D721Med (cell line): ENCODE data around the gene TAP1.
"Not testable (repeated sequence)": the region's sequence is repeated elsewhere in the genome, so short reads cannot be mapped to it uniquely, and the experiment has no call there.

Experiments used
- DNase-seq: peaks from one replicate; pipeline ENCODE4 v3.0.0; 2011; ENCODE audit warnings: low spot score; ENCODE audit not compliant: insufficient read length
- FAIRE-seq: peaks from 2 replicates; lab custom pipeline; 2011; peaks lifted over from hg19 to GRCh38; lab: Jason Lieb, UNC
- CTCF ChIP-seq: IDR thresholded peaks from 2 replicates; pipeline ENCODE4 v1.5.1; 2012; ENCODE audit warnings: mild to moderate bottlenecking, control low read depth; ENCODE audit not compliant: insufficient read depth; ENCODE audit errors: missing control alignments

TAP1 gene

GRCh38 chr6:32887616-32888015 is 34.1 kb upstream of the TAP1 start:
- no peak for DNase-seq
- no peak for FAIRE-seq
- no peak for TF ChIP-seq CTCF

GRCh38 chr6:32886681-32887383 is 33.3 kb upstream of the TAP1 start:
- FAIRE-seq: no peak
- TF ChIP-seq CTCF: no peak
- no peak for DNase-seq

- peak; percentile 78 for TF ChIP-seq CTCF
- FAIRE-seq: no peak
- no peak for DNase-seq
Observed at GRCh38 chr6:32885698-32886286, 32.3 kb upstream of the TAP1 start.

GRCh38 chr6:32883789-32884188 is 30.3 kb upstream of the TAP1 start:
- no peak for TF ChIP-seq CTCF
- no peak for FAIRE-seq
- DNase-seq: no peak

GRCh38 chr6:32882879-32883250 is 29.4 kb upstream of the TAP1 start:
- no peak for TF ChIP-seq CTCF
- DNase-seq: no peak
- no peak for FAIRE-seq

GRCh38 chr6:32880962-32881361 is 27.5 kb upstream of the TAP1 start:
- not testable (repeated sequence) for FAIRE-seq, DNase-seq

- DNase-seq (no peak), FAIRE-seq (no peak)
- TF ChIP-seq CTCF: no peak
Observed at GRCh38 chr6:32879691-32880090, 26.2 kb upstream of the TAP1 start.
